ENCODE results near the gene CERT1. TPM values are rescaled to one million over a fixed set of nuclear protein-coding genes. Genes with fewer than 3 reads are reported as not detected.
"Not testable (repeated sequence)": the region's sequence is repeated elsewhere in the genome, so short reads cannot be mapped to it uniquely, and the experiment has no call there.

The CERT1 gene
- total RNA-seq, 1 experiment from 2014 or later, result 50.2 TPM

- Histone ChIP-seq H3T11ph (ENCODE audit: low read length) (no peak overlapping the region), H3K23ac (ENCODE audit: insufficient read length, low read depth, low read length) (no peak overlapping the region), H4K8ac (replicated peaks; ENCODE audit: insufficient read length, low read depth, low read length) (no peak overlapping the region), H3K56ac (ENCODE audit: insufficient read length, low read depth, low read length) (no peak overlapping the region), H4K20me1 (ENCODE audit: control insufficient read depth, insufficient read depth, insufficient read length) (no peaks in the 10 kb centered on the region), H3K9ac (ENCODE audit: extremely low read depth, insufficient read length, low read length) (no peak overlapping the region), H3K23me2 (ENCODE audit: insufficient read length, low read depth, low read length, poor library complexity, severe bottlenecking) (no peaks in the 10 kb centered on the region), H2AK5ac (ENCODE audit: insufficient read length, low read length) (no peak overlapping the region), H2BK15ac (ENCODE audit: low read depth, low read length) (no peak overlapping the region), H4K91ac (ENCODE audit: insufficient read length, low read depth, low read length) (no peak overlapping the region), H3K4me1 (ENCODE audit: insufficient read depth, low read length) (no peaks in the 10 kb centered on the region), H3K27ac (ENCODE audit: insufficient read length, low read depth, low read length) (no peak overlapping the region), H2BK20ac (ENCODE audit: low read depth, low read length, poor library complexity, severe bottlenecking) (no peak overlapping the region), H2BK120ac (ENCODE audit: low read depth, low read length, poor library complexity, severe bottlenecking) (no peak overlapping the region), H2BK12ac (ENCODE audit: insufficient read length, low read depth, low read length) (no peak overlapping the region), H2BK5ac (ENCODE audit: insufficient read length, low read length) (no peak overlapping the region), H3K14ac (ENCODE audit: insufficient read depth, low read length) (no peak overlapping the region), H3K79me1 (ENCODE audit: insufficient read depth, low read depth, low read length, poor library complexity, severe bottlenecking) (peaks cover 3% of the 10 kb centered on the region), H3K79me2 (ENCODE audit: insufficient read depth, low read length) (no peaks in the 10 kb centered on the region), H3K18ac (ENCODE audit: insufficient read length, low read depth, low read length) (no peak overlapping the region), H3K4ac (ENCODE audit: low read depth, low read length) (no peak overlapping the region), H3K27me3 (ENCODE audit: insufficient read depth, low read length) (no peaks in the 10 kb centered on the region), H3K4me2 (ENCODE audit: insufficient read depth, insufficient read length, low read length) (no peak overlapping the region), H3K9me3 (ENCODE audit: control insufficient read depth, low read depth, low read length) (no peaks in the 10 kb centered on the region), H2AFZ (ENCODE audit: low read length) (no peak overlapping the region), H4K5ac (ENCODE audit: insufficient read length, low read depth, low read length) (no peak overlapping the region)
- no peak overlapping the region for H3K4me3 Mint-ChIP-seq
- TF ChIP-seq, protein P1, sequence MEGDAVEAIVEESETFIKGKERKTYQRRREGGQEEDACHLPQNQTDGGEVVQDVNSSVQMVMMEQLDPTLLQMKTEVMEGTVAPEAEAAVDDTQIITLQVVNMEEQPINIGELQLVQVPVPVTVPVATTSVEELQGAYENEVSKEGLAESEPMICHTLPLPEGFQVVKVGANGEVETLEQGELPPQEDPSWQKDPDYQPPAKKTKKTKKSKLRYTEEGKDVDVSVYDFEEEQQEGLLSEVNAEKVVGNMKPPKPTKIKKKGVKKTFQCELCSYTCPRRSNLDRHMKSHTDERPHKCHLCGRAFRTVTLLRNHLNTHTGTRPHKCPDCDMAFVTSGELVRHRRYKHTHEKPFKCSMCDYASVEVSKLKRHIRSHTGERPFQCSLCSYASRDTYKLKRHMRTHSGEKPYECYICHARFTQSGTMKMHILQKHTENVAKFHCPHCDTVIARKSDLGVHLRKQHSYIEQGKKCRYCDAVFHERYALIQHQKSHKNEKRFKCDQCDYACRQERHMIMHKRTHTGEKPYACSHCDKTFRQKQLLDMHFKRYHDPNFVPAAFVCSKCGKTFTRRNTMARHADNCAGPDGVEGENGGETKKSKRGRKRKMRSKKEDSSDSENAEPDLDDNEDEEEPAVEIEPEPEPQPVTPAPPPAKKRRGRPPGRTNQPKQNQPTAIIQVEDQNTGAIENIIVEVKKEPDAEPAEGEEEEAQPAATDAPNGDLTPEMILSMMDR (conservative IDR thresholded peaks at IDR 0.05), result no peak
- H3K4me1 Mint-ChIP-seq, result peaks cover 5% of the 10 kb centered on the region in 2 experiments; a peak in 3 of 4 replicates
- H3K27me3 Mint-ChIP-seq (ENCODE audit: low read depth), result no peaks in the 10 kb centered on the region
- H3K36me3 Mint-ChIP-seq (ENCODE audit: insufficient read depth in 1 of 3, low read depth in 3 of 3), result peaks cover 30 to 42% (median 35%) of the 10 kb centered on the region in 3 experiments
- H3K27ac Mint-ChIP-seq, result peak overlapping the region in 1 of 3 experiments; percentile 13; a peak in 1 of 7 replicates
- DNase-seq, result no peak
- peaks cover 15 to 28% of the 10 kb centered on the region in 2 experiments for H3K9me3 Mint-ChIP-seq
- WGBS (ENCODE audit: extremely low coverage, insufficient read length, low lambda C conversion rate), result no CpG with 5 or more reads among the region's 2 CpGs
Measured at GRCh38 chr5:75491621-75492020, 19.8 kb downstream of the CERT1 start.

DNA sequence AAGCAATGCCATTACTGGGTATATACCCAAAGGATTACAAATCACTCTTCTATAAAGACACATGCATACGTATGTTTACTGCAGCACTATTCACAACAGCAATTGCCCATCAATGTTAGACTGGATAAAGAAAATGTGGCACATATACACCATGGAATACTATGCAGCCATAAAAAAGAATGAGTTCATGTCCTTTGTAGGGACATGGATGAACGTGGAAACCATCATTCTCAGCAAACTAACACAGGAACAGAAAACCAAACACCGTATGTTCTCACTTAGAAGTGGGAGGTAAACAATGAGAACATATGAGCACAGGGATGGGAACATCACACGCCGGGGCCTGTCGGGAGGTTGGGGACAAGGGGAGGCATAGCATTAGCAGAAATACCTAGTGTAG is 21.6 kb downstream of the CERT1 start:
- not testable (repeated sequence) for H2BK15ac ChIP-seq (ENCODE audit: low read depth, low read length); H4K20me1 ChIP-seq (ENCODE audit: control insufficient read depth, insufficient read depth, insufficient read length); H3K4me2 ChIP-seq (ENCODE audit: insufficient read depth, insufficient read length, low read length); H3K27me3 Mint-ChIP-seq (ENCODE audit: low read depth); H2BK12ac ChIP-seq (ENCODE audit: insufficient read length, low read depth, low read length); H3K23ac ChIP-seq (ENCODE audit: insufficient read length, low read depth, low read length); H3K18ac ChIP-seq (ENCODE audit: insufficient read length, low read depth, low read length); H2BK120ac ChIP-seq (ENCODE audit: low read depth, low read length, poor library complexity, severe bottlenecking); H3K79me1 ChIP-seq (ENCODE audit: insufficient read depth, low read depth, low read length, poor library complexity, severe bottlenecking); H3K9ac ChIP-seq (ENCODE audit: extremely low read depth, insufficient read length, low read length); H2BK20ac ChIP-seq (ENCODE audit: low read depth, low read length, poor library complexity, severe bottlenecking); H3K79me2 ChIP-seq (ENCODE audit: insufficient read depth, low read length); H2AFZ ChIP-seq (ENCODE audit: low read length); H3K56ac ChIP-seq (ENCODE audit: insufficient read length, low read depth, low read length); H3K4me1 ChIP-seq (ENCODE audit: insufficient read depth, low read length); H3K9me3 ChIP-seq (ENCODE audit: control insufficient read depth, low read depth, low read length); H3K4me1 Mint-ChIP-seq; H2AK5ac ChIP-seq (ENCODE audit: insufficient read length, low read length); H3K14ac ChIP-seq (ENCODE audit: insufficient read depth, low read length); DNase-seq; H4K5ac ChIP-seq (ENCODE audit: insufficient read length, low read depth, low read length); H4K8ac ChIP-seq (replicated peaks; ENCODE audit: insufficient read length, low read depth, low read length); H3K4ac ChIP-seq (ENCODE audit: low read depth, low read length); H3T11ph ChIP-seq (ENCODE audit: low read length); H3K27ac ChIP-seq (ENCODE audit: insufficient read length, low read depth, low read length); H2BK5ac ChIP-seq (ENCODE audit: insufficient read length, low read length); H4K91ac ChIP-seq (ENCODE audit: insufficient read length, low read depth, low read length); H3K27me3 ChIP-seq (ENCODE audit: insufficient read depth, low read length); H3K27ac Mint-ChIP-seq; H3K23me2 ChIP-seq (ENCODE audit: insufficient read length, low read depth, low read length, poor library complexity, severe bottlenecking); H3K4me3 Mint-ChIP-seq
- no CpG with 5 or more reads among the region's 6 CpGs for WGBS (ENCODE audit: extremely low coverage, insufficient read length, low lambda C conversion rate)
- Mint-ChIP-seq H3K36me3 (ENCODE audit: insufficient read depth in 1 of 3, low read depth in 3 of 3) (peaks cover 32 to 47% (median 35%) of the 10 kb centered on the region in 3 experiments), H3K9me3 (peaks cover 15 to 28% of the 10 kb centered on the region in 2 experiments)

Measured in H9 (cell line).